Ascending aorta (tissue), 2 donors: ENCODE data around the gene ACVR2B. TPM values are rescaled to one million over a fixed set of nuclear protein-coding genes. Genes with fewer than 3 reads are reported as not detected.

ENCODE experiments used
- DNase-seq, 2 donors: peaks; one replicate each; pipeline ENCODE4 v3.0.0-alpha.2; 2019; ENCODE audit warnings: low spot score in 2 of 2
- H3K27ac ChIP-seq, 2 donors: fragments of 200-600 bp; sonication (generic); one replicate each; pipeline ENCODE4 v1.5.1; 2016 to 2017; ENCODE audit warnings: mild to moderate bottlenecking in 1 of 2
- H3K27me3 ChIP-seq: fragments of 200-600 bp; sonication (generic); one replicate; pipeline ENCODE4 v1.5.1; 2017
- H3K36me3 ChIP-seq, 2 donors: fragments of 200-600 bp; sonication (generic); one replicate each; pipeline ENCODE4 v1.5.1; 2016
- H3K4me1 ChIP-seq, 2 donors: fragments of 200-600 bp; sonication (generic); one replicate each; pipeline ENCODE4 v1.5.1; 2016 to 2017; ENCODE audit warnings: mild to moderate bottlenecking in 1 of 2
- H3K4me3 ChIP-seq, 2 donors: fragments of 200-600 bp; sonication (generic); one replicate each; pipeline ENCODE4 v1.5.1; 2016 to 2017; ENCODE audit warnings: mild to moderate bottlenecking in 1 of 2
- H3K9me3 ChIP-seq, 2 donors: fragments of 200-600 bp; sonication (generic); one replicate each; pipeline ENCODE4 v1.5.1; 2016
- intact Hi-C: fragments of 100-400 bp; cut with DNase I; formaldehyde crosslinking; loops from one replicate; pipeline ENCODE4 v1.15.1; 2023
- total RNA-seq: library from RNA; depleted of rRNA; stranded (reverse); fragments of >200 nt; gene quantifications from one replicate; pipeline ENCODE4 v1.1.0, GENCODE V29; 2016
- TF ChIP-seq, protein P1 (sequence below), 3 experiments: fragments of 200-600 bp in 2 of 3; fragments of 450-650 bp in 1 of 3; sonication (generic) in 2 of 3; IDR thresholded peaks; one replicate each; pipeline ENCODE4 v1.5.1; 2016 to 2019; ENCODE audit warnings: antibody characterized with exemption in 3 of 3, mild to moderate bottlenecking in 1 of 3, moderate library complexity in 1 of 3

The ACVR2B gene
- total RNA-seq, 1 donor from 2014 or later = 15.2 TPM

DNA sequence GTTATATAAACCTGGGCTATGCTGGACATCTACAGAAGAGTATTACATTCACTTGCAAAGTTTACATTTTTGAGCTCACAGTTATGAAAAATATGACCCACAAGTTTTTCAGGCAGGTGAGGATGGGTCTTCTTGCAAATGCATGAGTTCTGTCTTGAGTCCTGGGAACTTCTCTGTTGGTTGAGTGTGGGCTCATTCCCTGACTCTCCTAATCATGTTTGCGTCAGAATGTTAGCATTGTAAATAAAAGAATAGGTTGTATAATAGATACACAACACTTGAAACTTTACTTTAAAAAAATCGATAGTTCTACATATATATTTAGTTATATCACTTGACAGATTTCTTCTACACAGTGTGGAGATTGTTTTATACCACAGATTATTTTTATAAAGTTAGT lies 35.3 kb downstream of the ACVR2B start:
- Histone ChIP-seq H3K27ac (no peak overlapping the region), H3K4me3 (no peak overlapping the region), H3K9me3 (no peaks in the 10 kb centered on the region), H3K4me1 (no peaks in the 10 kb centered on the region), H3K36me3 (peaks cover 0 to under 1% of the 10 kb centered on the region in 2 donors), H3K27me3 (no peaks in the 10 kb centered on the region)
- TF ChIP-seq, protein P1, sequence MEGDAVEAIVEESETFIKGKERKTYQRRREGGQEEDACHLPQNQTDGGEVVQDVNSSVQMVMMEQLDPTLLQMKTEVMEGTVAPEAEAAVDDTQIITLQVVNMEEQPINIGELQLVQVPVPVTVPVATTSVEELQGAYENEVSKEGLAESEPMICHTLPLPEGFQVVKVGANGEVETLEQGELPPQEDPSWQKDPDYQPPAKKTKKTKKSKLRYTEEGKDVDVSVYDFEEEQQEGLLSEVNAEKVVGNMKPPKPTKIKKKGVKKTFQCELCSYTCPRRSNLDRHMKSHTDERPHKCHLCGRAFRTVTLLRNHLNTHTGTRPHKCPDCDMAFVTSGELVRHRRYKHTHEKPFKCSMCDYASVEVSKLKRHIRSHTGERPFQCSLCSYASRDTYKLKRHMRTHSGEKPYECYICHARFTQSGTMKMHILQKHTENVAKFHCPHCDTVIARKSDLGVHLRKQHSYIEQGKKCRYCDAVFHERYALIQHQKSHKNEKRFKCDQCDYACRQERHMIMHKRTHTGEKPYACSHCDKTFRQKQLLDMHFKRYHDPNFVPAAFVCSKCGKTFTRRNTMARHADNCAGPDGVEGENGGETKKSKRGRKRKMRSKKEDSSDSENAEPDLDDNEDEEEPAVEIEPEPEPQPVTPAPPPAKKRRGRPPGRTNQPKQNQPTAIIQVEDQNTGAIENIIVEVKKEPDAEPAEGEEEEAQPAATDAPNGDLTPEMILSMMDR (IDR thresholded peaks at IDR 0.05) = no peak
- no peak for DNase-seq
- intact Hi-C loops = no loop called here

DNA sequence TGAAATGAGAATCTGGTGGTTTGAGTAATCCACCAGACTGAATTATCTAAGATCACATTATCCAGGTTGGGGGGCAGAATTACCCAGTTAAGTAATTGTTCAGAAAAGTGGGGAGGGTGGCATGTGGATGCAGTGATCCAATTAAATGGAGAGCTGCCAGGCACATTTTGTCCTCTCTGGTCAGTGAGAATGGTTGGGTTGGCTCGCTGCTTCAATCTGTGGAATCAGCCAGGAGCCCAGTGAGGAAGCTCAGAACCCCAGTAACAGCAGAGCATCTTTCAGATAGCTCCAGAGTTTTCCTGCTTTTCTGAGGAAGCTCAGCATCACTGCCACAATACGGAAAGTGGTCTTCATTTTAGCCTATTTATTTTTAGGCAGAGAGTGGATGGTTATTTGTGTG lies 36.1 kb downstream of the ACVR2B start:
- no peak overlapping the region for H3K27ac ChIP-seq
- intact Hi-C loops = loop anchor here (10.0 kb wide), 1 partner anchor 545 kb away; no protein-coding TSS in a partner anchor
- H3K9me3 ChIP-seq = no peaks in the 10 kb centered on the region
- H3K4me1 ChIP-seq = no peaks in the 10 kb centered on the region
- H3K27me3 ChIP-seq = no peaks in the 10 kb centered on the region
- no peak for DNase-seq
- H3K36me3 ChIP-seq = no peaks in the 10 kb centered on the region
- TF ChIP-seq, protein P1 (IDR thresholded peaks at IDR 0.05) = no peak
- H3K4me3 ChIP-seq = no peak overlapping the region

DNA sequence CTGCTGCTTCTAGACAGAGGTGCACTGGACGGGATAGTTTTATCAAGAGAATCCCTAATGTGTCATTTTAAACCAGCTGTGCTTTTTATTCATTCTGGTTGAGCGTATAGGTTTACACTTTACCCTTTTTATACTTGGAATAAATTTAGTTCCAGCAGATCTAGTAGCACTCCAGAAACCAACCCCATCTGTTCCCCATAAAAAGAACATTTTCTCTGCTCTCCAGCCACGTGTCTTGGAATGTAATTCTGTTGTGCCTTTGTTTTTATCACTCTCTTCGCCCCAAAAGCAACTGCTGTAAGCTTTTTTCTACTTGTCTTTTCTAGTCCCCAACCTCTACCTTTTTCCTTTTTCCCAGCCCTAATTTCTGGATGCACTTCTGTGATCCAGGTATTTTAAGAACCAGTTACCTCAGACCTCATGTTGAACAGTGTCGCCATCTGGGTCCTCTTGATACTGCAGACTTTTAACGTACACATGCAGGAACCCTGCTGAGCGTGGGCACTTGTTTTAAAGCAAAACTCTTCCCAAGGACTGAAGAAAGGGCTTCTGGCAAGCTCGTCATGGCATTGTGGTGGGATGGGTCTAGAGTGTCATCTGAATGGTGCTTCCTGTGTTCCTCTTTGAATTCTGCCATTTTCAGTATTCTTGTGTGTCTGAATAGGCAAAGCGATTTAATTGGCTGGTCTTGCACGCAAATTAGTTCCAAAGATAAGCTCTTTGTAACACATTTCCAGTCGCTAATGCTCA lies 36.8 kb downstream of the ACVR2B start:
- intact Hi-C loops = loop anchor here (10.0 kb wide), 1 partner anchor 544 kb away; no protein-coding TSS in a partner anchor
- H3K27ac ChIP-seq = no peak overlapping the region
- no peak overlapping the region for H3K4me3 ChIP-seq
- TF ChIP-seq, protein P1 (IDR thresholded peaks at IDR 0.05) = no peak
- H3K36me3 ChIP-seq = no peaks in the 10 kb centered on the region
- DNase-seq = no peak
- no peaks in the 10 kb centered on the region for H3K27me3 ChIP-seq
- H3K9me3 ChIP-seq = no peaks in the 10 kb centered on the region
- no peaks in the 10 kb centered on the region for H3K4me1 ChIP-seq

DNA sequence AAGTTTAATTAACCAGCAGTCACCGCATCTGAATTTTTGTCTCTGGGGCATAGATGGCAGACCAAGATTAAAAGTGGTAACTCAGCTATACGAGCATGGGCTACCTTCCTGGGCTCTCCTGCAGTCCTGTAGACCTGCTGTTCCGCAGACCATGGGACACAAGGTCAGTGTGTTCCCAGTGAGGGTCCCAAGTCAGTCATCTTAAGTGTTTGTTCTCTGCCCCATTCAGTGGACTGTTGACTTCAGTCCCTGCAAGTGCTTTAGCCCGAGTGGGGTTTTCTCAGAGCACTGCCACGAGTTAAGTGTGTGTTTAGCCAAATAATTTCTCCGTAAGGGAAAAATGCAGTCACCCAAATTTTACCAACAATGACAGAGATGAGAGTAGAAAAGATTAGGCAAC lies 37.5 kb downstream of the ACVR2B start:
- no peak for DNase-seq
- Histone ChIP-seq H3K9me3 (no peaks in the 10 kb centered on the region), H3K27ac (no peak overlapping the region), H3K4me1 (no peaks in the 10 kb centered on the region), H3K27me3 (no peaks in the 10 kb centered on the region), H3K36me3 (no peaks in the 10 kb centered on the region), H3K4me3 (no peak overlapping the region)
- TF ChIP-seq, protein P1 (IDR thresholded peaks at IDR 0.05) = no peak
- intact Hi-C loops = loop anchor here (10.0 kb wide), 1 partner anchor 544 kb away; no protein-coding TSS in a partner anchor

DNA sequence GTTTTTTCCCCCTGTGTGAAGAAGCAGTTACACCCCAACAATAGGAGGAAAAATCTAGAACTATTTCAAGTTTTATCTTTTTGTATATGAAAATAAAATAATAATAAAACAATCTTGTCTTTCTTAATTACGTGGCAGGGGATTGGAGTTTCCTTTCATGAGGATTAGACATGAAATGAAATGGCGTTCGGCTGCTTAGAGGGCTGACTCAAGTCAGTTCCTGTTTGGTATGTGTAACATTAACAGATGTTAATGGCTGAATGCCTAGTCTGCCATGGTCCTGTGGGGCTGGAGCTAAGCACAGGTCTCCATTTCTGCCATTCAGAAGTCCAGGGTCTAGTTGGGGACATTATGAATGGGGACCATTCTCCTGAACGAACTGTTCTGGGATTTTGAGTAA lies 39.3 kb downstream of the ACVR2B start:
- intact Hi-C loops = loop anchor here (10.0 kb wide), 1 partner anchor 542 kb away; no protein-coding TSS in a partner anchor
- H3K27me3 ChIP-seq = no peaks in the 10 kb centered on the region
- no peaks in the 10 kb centered on the region for H3K36me3 ChIP-seq
- peaks cover 0 to 4% of the 10 kb centered on the region in 2 donors for H3K4me1 ChIP-seq
- no peak overlapping the region for H3K4me3 ChIP-seq
- TF ChIP-seq, protein P1 (IDR thresholded peaks at IDR 0.05) = no peak
- no peaks in the 10 kb centered on the region for H3K9me3 ChIP-seq
- no peak for DNase-seq
- no peak overlapping the region for H3K27ac ChIP-seq
